Adrenal gland (tissue), 12 donors: ENCODE data around the gene SAMD4A. TPM values are rescaled to one million over a fixed set of nuclear protein-coding genes. Genes with fewer than 3 reads are reported as not detected.

Experiments used
- DNase-seq, 7 donors: peaks; one replicate each; pipeline ENCODE4 v3.0.0-alpha.2; 2019 to 2020
- H3K27ac ChIP-seq, 5 donors: fragments of 200-600 bp; sonication (generic) in 4 of 5; 1 replicate in 3 of 5; 2 replicates in 2 of 5; pipeline versions ENCODE4 v1.5.1 to v1.8.0; 2016 to 2020; ENCODE audit warnings: mild to moderate bottlenecking in 1 of 5
- H3K27me3 ChIP-seq: fragments of 200-600 bp; 2 replicates; pipeline ENCODE4 v1.8.0; 2021
- H3K36me3 ChIP-seq, 2 donors: fragments of 200-600 bp; replicated peaks in 1 of 2; 1 replicate in 1 of 2; 2 replicates in 1 of 2; pipeline versions ENCODE4 v1.5.1 to v1.8.0; 2018 to 2022
- H3K4me1 ChIP-seq, 2 donors: fragments of 200-600 bp; replicated peaks in 1 of 2; 1 replicate in 1 of 2; 2 replicates in 1 of 2; pipeline versions ENCODE4 v1.5.1 to v1.8.0; 2018 to 2021
- H3K4me3 ChIP-seq, 4 donors: fragments of 200-600 bp; sonication (generic) in 3 of 4; one replicate each; pipeline ENCODE4 v1.5.1; 2016 to 2018
- H3K9me3 ChIP-seq, 3 donors: fragments of 200-600 bp; sonication (generic) in 1 of 3; replicated peaks in 1 of 3; 1 replicate in 2 of 3; 2 replicates in 1 of 3; pipeline versions ENCODE4 v1.5.1 to v1.8.0; 2016 to 2021
- POLR2A ChIP-seq, 2 donors: fragments of 450-650 bp; IDR thresholded peaks; one replicate each; pipeline ENCODE4 v1.6.1; 2017; ENCODE audit warnings: antibody characterized with exemption in 2 of 2, mild to moderate bottlenecking in 2 of 2, moderate library complexity in 1 of 2
- WGBS, 4 donors: extraction: QIAGEN DNeasy Blood & Tissue Kit in 2 of 4; methylation state at CpG; one replicate each; pipeline versions ENCODE4 v1.1.5 to v1.1.7; 2013 to 2017; 5-methylcytosine and 5-hydroxymethylcytosine counted together
- intact Hi-C, 2 donors: fragments of 100-400 bp; cut with DNase I; formaldehyde crosslinking; loops; one replicate each; pipeline versions ENCODE4 v1.14.1 to v1.15.0; 2022 to 2023
- polyA plus RNA-seq, 3 donors: library from polyadenylated mRNA; stranded (reverse); fragments of 200-250 nt in 2 of 3; fragments of 350-450 nt in 1 of 3; fragmentation: Illumina TruSeq in 1 of 3; extraction: RNeasy Lipid Tissue Mini Kit (QIAGEN cat#74804) in 1 of 3; gene quantifications; one replicate each; pipeline ENCODE4 v1.2.3, GENCODE V29; 2013 to 2014
- total RNA-seq, 9 donors: library from RNA; depleted of rRNA in 4 of 9; stranded (reverse); fragments of >200 nt in 4 of 9; fragments of 120-200 nt in 1 of 9; fragmentation: NEBNext Ultra II Directional in 1 of 9; extraction: Animal tissue kit (Norgen Biotek cat#: 25700) in 1 of 9; gene quantifications; one replicate each; pipeline versions ENCODE4 v1.1.0 to v1.2.4, GENCODE V29; 2013 to 2023
- TF ChIP-seq, protein P1 (sequence below), 6 experiments: fragments of 450-650 bp in 4 of 6; fragments of 200-600 bp in 2 of 6; sonication (generic) in 1 of 6; IDR thresholded peaks; 1 replicate in 5 of 6; 2 replicates in 1 of 6; pipeline versions ENCODE4 v1.5.1 to v1.8.0; 2016 to 2021; ENCODE audit warnings: antibody characterized with exemption in 6 of 6, mild to moderate bottlenecking in 2 of 6, moderate library complexity in 1 of 6
- donor health status: healthy with polysubstance abuse.
- donor health status: Bipolar disorder and iron deficiency.
- donor health status: DM: yes; HTN: yes; CAD: no.
- donor health status: DM: no; HTN: no; CAD: no.
- donor health status: DM: no; HTN: no; CAD: no.
- donor health status: DM: yes; HTN: yes; CAD: no.

The SAMD4A gene
- total and polyA plus RNA-seq, 12 donors, result 2.2 to 13.2 (median 8.3) TPM

GRCh38 chr14:54548491-54548890, 18.4 kb upstream of the SAMD4A start:
- Histone ChIP-seq H3K9me3 (no peaks in the 10 kb centered on the region), H3K27me3 (no peaks in the 10 kb centered on the region), H3K27ac (no peak overlapping the region), H3K4me1 (no peaks in the 10 kb centered on the region), H3K4me3 (no peak overlapping the region), H3K36me3 (no peaks in the 10 kb centered on the region)
- intact Hi-C loops, result no loop called here
- TF ChIP-seq, protein P1, sequence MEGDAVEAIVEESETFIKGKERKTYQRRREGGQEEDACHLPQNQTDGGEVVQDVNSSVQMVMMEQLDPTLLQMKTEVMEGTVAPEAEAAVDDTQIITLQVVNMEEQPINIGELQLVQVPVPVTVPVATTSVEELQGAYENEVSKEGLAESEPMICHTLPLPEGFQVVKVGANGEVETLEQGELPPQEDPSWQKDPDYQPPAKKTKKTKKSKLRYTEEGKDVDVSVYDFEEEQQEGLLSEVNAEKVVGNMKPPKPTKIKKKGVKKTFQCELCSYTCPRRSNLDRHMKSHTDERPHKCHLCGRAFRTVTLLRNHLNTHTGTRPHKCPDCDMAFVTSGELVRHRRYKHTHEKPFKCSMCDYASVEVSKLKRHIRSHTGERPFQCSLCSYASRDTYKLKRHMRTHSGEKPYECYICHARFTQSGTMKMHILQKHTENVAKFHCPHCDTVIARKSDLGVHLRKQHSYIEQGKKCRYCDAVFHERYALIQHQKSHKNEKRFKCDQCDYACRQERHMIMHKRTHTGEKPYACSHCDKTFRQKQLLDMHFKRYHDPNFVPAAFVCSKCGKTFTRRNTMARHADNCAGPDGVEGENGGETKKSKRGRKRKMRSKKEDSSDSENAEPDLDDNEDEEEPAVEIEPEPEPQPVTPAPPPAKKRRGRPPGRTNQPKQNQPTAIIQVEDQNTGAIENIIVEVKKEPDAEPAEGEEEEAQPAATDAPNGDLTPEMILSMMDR (IDR thresholded peaks at IDR 0.05), result no peak
- no peak for TF ChIP-seq POLR2A (IDR thresholded peaks at IDR 0.05)
- no peak for DNase-seq
- WGBS, 4 donors, result 80 to 84% (median 82%) methylated on average over 5 of the region's 5 CpGs

DNA sequence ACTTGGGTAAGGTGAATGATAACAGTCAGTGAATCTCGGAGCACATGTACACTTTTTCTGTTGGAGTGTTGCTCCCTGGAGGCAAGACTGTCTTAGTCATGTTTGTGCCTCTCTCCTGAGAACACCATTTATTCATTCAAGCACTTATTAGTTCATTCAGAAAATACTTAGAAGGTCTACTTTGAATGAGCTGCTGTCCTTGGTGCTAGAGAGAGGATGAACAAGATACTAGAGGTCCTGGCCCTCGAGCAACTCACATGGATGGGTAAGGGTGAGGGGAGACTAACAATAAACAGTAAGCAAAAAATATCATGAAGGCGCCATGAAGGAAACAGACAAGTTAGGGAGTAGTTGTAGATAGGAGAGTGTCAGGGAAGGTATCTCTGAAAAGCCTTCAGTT, 17.1 kb upstream of the SAMD4A start:
- no peak for TF ChIP-seq POLR2A (IDR thresholded peaks at IDR 0.05)
- TF ChIP-seq, protein P1 (IDR thresholded peaks at IDR 0.05), result no peak
- Histone ChIP-seq H3K36me3 (no peaks in the 10 kb centered on the region), H3K9me3 (no peaks in the 10 kb centered on the region), H3K27me3 (no peaks in the 10 kb centered on the region), H3K4me3 (no peak overlapping the region), H3K4me1 (no peaks in the 10 kb centered on the region), H3K27ac (no peak overlapping the region)
- no peak for DNase-seq
- intact Hi-C loops, result loop anchor here in 1 of 2 donors (10.0 kb wide), 1 partner anchor 255 kb away; no protein-coding TSS in a partner anchor
- 82 to 89% (median 85%) methylated on average over 3 of the region's 3 CpGs for WGBS, 4 donors

DNA sequence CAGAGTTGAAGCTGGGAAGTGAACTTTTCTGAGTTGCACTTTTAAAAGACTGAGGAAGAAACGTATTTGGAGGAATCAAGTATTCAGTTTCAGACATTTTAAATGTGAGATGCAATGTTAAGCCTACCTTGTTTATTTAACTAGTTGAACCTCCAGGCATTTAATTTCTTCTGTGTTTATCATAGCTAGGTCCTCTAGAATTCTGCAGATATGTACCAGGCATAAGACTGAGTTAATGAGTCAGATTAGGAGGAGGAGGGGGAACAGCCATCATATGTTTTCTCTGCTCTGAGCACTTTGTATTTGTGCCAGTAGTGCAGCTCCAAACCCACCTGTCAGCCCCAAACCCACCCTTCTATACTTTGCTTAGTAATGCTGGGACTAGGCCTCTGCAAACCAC, 16.4 kb upstream of the SAMD4A start:
- intact Hi-C loops, result loop anchor here in 1 of 2 donors (10.0 kb wide), 1 partner anchor 254 kb away; no protein-coding TSS in a partner anchor
- H3K4me1 ChIP-seq, result no peaks in the 10 kb centered on the region
- H3K27ac ChIP-seq, result no peak overlapping the region
- H3K4me3 ChIP-seq, result no peak overlapping the region
- no peaks in the 10 kb centered on the region for H3K36me3 ChIP-seq
- no peak for TF ChIP-seq POLR2A (IDR thresholded peaks at IDR 0.05)
- TF ChIP-seq, protein P1 (IDR thresholded peaks at IDR 0.05), result no peak
- no peaks in the 10 kb centered on the region for H3K27me3 ChIP-seq
- DNase-seq, result no peak
- H3K9me3 ChIP-seq, result no peaks in the 10 kb centered on the region
- 65 to 84% (median 79%) methylated on average over 1 of the region's 1 CpG for WGBS, 4 donors

GRCh38 chr14:54554401-54554800, 12.5 kb upstream of the SAMD4A start:
- no peaks in the 10 kb centered on the region for H3K27me3 ChIP-seq
- 85 to 100% (median 90%) methylated on average over 2 of the region's 2 CpGs for WGBS, 4 donors
- H3K27ac ChIP-seq, result no peak overlapping the region
- H3K4me1 ChIP-seq, result no peaks in the 10 kb centered on the region
- DNase-seq, result no peak
- H3K4me3 ChIP-seq, result no peak overlapping the region
- no peak for TF ChIP-seq POLR2A (IDR thresholded peaks at IDR 0.05)
- TF ChIP-seq, protein P1 (IDR thresholded peaks at IDR 0.05), result no peak
- intact Hi-C loops, result loop anchor here in 1 of 2 donors (10.0 kb wide), 1 partner anchor 250 kb away; no protein-coding TSS in a partner anchor
- no peaks in the 10 kb centered on the region for H3K9me3 ChIP-seq
- H3K36me3 ChIP-seq, result no peaks in the 10 kb centered on the region
